Measurements from ENCODE around the gene ICAM4. TPM values are rescaled to one million over a fixed set of nuclear protein-coding genes. Genes with fewer than 3 reads are reported as not detected.

ICAM4 gene
- total and polyA plus RNA-seq, 2 of the 13 experiments (the other 11 are each of a cell fraction or from before 2014, with no cell fraction given): 2.9 to 4.0 TPM

- TF ChIP-seq, protein P1, sequence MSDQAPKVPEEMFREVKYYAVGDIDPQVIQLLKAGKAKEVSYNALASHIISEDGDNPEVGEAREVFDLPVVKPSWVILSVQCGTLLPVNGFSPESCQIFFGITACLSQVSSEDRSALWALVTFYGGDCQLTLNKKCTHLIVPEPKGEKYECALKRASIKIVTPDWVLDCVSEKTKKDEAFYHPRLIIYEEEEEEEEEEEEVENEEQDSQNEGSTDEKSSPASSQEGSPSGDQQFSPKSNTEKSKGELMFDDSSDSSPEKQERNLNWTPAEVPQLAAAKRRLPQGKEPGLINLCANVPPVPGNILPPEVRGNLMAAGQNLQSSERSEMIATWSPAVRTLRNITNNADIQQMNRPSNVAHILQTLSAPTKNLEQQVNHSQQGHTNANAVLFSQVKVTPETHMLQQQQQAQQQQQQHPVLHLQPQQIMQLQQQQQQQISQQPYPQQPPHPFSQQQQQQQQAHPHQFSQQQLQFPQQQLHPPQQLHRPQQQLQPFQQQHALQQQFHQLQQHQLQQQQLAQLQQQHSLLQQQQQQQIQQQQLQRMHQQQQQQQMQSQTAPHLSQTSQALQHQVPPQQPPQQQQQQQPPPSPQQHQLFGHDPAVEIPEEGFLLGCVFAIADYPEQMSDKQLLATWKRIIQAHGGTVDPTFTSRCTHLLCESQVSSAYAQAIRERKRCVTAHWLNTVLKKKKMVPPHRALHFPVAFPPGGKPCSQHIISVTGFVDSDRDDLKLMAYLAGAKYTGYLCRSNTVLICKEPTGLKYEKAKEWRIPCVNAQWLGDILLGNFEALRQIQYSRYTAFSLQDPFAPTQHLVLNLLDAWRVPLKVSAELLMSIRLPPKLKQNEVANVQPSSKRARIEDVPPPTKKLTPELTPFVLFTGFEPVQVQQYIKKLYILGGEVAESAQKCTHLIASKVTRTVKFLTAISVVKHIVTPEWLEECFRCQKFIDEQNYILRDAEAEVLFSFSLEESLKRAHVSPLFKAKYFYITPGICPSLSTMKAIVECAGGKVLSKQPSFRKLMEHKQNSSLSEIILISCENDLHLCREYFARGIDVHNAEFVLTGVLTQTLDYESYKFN (CRISPR knock-in tag; conservative IDR thresholded peaks at IDR 0.05): peak; percentile 25; the same call in 1 of the 2 replicates
- TF ChIP-seq SRY (CRISPR knock-in tag; IDR thresholded peaks at IDR 0.05) (0 out of 2 replicates have a peak, but pooled peaks have one; percentile 37), NKX3-1 (CRISPR knock-in tag; IDR thresholded peaks at IDR 0.05) (0 out of 2 replicates have a peak, but pooled peaks have one; percentile 55), SNAPC4 (CRISPR knock-in tag; IDR thresholded peaks at IDR 0.05) (peak; percentile 75; the same call in 1 of the 2 replicates), NRL (CRISPR knock-in tag; IDR thresholded peaks at IDR 0.05; ENCODE audit: borderline replicate concordance) (peak; percentile 89), NR0B2 (CRISPR knock-in tag; IDR thresholded peaks at IDR 0.05) (peak; percentile 87; the same call in 1 of the 2 replicates), ZNF235 (CRISPR knock-in tag; IDR thresholded peaks at IDR 0.05; ENCODE audit: borderline replicate concordance) (peak; percentile 26; the same call in 1 of the 2 replicates), ZNF597 (CRISPR knock-in tag; IDR thresholded peaks at IDR 0.05) (no peak), ZFY (CRISPR knock-in tag; IDR thresholded peaks at IDR 0.05) (peak; percentile 53; the same call in 1 of the 2 replicates), BHLHE40 (IDR thresholded peaks at IDR 0.05; ENCODE audit: low read length) (peak; percentile 75), ZSCAN21 (CRISPR knock-in tag; IDR thresholded peaks at IDR 0.05; ENCODE audit: borderline replicate concordance) (0 out of 2 replicates have a peak, but pooled peaks have one; percentile 40), ZNF777 (CRISPR knock-in tag; IDR thresholded peaks at IDR 0.05) (peak; percentile 84), ZNF629 (CRISPR knock-in tag; conservative IDR thresholded peaks at IDR 0.05) (no peak), PAF1 (CRISPR knock-in tag; IDR thresholded peaks at IDR 0.05) (no peak)
- TF ChIP-seq, protein P2, sequence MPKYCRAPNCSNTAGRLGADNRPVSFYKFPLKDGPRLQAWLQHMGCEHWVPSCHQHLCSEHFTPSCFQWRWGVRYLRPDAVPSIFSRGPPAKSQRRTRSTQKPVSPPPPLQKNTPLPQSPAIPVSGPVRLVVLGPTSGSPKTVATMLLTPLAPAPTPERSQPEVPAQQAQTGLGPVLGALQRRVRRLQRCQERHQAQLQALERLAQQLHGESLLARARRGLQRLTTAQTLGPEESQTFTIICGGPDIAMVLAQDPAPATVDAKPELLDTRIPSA (CRISPR knock-in tag; IDR thresholded peaks at IDR 0.05; ENCODE audit: borderline replicate concordance): no peak
- TF ChIP-seq, protein P3, sequence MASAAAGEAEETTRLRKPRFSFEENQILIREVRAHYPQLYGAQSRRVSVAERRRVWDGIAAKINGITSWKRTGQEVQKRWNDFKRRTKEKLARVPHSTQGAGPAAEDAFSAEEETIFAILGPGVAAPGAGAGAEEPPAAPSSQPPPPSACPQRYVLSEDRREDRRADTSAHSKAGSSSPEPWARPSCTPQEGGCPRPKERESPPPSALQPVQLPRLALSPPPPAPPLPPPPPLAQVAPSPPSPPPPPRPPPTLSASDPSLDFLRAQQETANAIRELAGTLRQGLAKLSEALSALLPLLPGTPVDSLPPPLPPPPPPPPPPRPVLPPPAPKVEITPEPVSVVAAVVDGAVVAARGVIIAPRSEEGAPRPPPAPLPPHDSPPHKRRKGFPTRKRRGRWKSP (CRISPR knock-in tag; IDR thresholded peaks at IDR 0.05): peak; percentile 67
Measured at GRCh38 chr19:10289167-10289835, 2.5 kb downstream of the ICAM4 start (continued).
